Measurements from ENCODE around the gene TEAD4.

DNA sequence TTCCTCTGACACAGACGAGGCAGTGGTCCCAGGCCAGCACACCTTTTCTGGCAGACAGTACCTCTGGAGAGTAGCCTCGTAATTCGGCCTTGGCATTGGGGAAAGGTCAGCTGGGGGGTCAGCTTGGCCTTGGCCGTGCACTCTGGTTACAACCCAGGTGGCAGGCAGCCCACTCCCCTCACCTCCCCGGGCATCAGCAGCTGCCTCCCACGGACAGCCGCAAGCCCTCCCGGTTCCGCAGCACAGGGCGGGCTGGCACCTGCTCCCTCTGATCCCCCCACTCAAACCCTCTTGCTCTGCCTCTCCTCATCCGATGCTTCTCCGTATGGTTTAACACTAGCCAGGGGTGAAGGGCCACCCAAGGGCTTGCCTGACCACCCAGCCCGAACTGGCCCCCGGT is 50.6 kb downstream of the TEAD4 start:
- TF ChIP-seq, protein P1, sequence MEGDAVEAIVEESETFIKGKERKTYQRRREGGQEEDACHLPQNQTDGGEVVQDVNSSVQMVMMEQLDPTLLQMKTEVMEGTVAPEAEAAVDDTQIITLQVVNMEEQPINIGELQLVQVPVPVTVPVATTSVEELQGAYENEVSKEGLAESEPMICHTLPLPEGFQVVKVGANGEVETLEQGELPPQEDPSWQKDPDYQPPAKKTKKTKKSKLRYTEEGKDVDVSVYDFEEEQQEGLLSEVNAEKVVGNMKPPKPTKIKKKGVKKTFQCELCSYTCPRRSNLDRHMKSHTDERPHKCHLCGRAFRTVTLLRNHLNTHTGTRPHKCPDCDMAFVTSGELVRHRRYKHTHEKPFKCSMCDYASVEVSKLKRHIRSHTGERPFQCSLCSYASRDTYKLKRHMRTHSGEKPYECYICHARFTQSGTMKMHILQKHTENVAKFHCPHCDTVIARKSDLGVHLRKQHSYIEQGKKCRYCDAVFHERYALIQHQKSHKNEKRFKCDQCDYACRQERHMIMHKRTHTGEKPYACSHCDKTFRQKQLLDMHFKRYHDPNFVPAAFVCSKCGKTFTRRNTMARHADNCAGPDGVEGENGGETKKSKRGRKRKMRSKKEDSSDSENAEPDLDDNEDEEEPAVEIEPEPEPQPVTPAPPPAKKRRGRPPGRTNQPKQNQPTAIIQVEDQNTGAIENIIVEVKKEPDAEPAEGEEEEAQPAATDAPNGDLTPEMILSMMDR (IDR thresholded peaks at IDR 0.05; ENCODE audit: poor library complexity): no peak
- no peak for TF ChIP-seq EZH2 (IDR thresholded peaks at IDR 0.05; ENCODE audit: borderline replicate concordance)
- TF ChIP-seq EZH2phosphoT487 (IDR thresholded peaks at IDR 0.05; ENCODE audit: low read depth, severe bottlenecking, unreplicated experiment): no peak

All from hepatocyte (in vitro differentiated cells).